ENCODE results near the gene IL17B.

Gene IL17B

GRCh38 chr5:149364719-149365118 lies 14.4 kb downstream of the IL17B start:
- ChIA-PET POLR2A (no interaction called here), CTCF (interaction anchor here (1.3 to 19.5 kb wide), 7 partner anchors 13 to 197 kb away, joined by 3 to 519 read pairs (median 308); partner anchors contain the start of genes GRPEL2, IL17B and PCYOX1L)
- DNase-seq (ENCODE audit: low read depth, low spot score): no peak
- H3K4me3 ChIP-seq (ENCODE audit: low read depth, low read length): no peak overlapping the region
- TF ChIP-seq, protein P1, sequence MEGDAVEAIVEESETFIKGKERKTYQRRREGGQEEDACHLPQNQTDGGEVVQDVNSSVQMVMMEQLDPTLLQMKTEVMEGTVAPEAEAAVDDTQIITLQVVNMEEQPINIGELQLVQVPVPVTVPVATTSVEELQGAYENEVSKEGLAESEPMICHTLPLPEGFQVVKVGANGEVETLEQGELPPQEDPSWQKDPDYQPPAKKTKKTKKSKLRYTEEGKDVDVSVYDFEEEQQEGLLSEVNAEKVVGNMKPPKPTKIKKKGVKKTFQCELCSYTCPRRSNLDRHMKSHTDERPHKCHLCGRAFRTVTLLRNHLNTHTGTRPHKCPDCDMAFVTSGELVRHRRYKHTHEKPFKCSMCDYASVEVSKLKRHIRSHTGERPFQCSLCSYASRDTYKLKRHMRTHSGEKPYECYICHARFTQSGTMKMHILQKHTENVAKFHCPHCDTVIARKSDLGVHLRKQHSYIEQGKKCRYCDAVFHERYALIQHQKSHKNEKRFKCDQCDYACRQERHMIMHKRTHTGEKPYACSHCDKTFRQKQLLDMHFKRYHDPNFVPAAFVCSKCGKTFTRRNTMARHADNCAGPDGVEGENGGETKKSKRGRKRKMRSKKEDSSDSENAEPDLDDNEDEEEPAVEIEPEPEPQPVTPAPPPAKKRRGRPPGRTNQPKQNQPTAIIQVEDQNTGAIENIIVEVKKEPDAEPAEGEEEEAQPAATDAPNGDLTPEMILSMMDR (IDR thresholded peaks at IDR 0.05; ENCODE audit: insufficient read depth, low read length, missing control alignments): no peak

DNA sequence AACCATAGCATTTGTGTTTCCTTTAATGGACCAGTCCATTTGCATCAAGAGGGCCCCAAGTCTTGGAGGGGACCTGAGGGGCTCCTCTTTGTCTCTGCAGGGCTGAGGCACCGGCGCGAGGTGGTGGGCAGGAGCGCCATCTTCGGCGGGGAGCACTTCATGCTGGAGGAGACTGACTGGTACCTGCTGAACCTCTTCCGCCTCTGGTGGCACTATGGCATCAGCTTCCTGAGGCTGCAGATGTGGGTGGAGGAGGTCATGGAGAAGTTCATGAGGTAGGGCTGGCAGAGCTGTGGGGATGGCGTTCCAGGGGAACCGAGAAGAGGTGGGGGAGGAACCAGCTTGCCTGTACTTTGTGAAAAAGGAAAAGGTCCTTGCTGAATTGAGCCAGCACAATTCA lies 15.2 kb downstream of the IL17B start:
- ChIA-PET POLR2A (no interaction called here), CTCF (interaction anchor here (1.7 to 19.5 kb wide), 5 partner anchors 8 to 72 kb away, joined by 7 to 519 read pairs (median 329); partner anchors contain the start of gene IL17B)
- H3K4me3 ChIP-seq (ENCODE audit: low read depth, low read length): no peak overlapping the region
- TF ChIP-seq, protein P1 (IDR thresholded peaks at IDR 0.05; ENCODE audit: insufficient read depth, low read length, missing control alignments): no peak
- no peak for DNase-seq (ENCODE audit: low read depth, low spot score)

DNA sequence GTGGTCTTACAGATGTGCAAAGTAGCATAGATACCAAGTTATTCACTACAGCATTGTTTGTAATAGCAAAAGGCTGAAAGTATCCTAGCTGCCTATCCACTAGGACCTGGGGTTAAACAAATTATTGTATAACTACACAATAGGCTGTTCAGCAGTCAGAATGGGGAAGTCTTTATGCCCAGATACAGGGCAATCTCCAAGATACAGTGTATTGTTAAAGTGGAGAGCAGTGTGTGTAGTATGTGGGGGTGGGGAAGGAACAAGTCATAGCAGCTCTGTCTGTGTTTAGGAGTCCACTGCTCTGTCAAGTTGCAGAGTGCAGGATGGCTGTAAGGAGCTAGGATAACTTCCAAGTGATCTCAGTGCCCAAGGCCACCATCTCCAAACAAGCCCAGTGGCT lies 15.7 kb downstream of the IL17B start:
- ChIA-PET POLR2A (no interaction called here), CTCF (interaction anchor here (1.7 to 19.5 kb wide), 5 partner anchors 8 to 72 kb away, joined by 7 to 519 read pairs (median 329); partner anchors contain the start of gene IL17B)
- DNase-seq (ENCODE audit: low read depth, low spot score): no peak
- no peak overlapping the region for H3K4me3 ChIP-seq (ENCODE audit: low read depth, low read length)
- TF ChIP-seq, protein P1 (IDR thresholded peaks at IDR 0.05; ENCODE audit: insufficient read depth, low read length, missing control alignments): no peak

DNA sequence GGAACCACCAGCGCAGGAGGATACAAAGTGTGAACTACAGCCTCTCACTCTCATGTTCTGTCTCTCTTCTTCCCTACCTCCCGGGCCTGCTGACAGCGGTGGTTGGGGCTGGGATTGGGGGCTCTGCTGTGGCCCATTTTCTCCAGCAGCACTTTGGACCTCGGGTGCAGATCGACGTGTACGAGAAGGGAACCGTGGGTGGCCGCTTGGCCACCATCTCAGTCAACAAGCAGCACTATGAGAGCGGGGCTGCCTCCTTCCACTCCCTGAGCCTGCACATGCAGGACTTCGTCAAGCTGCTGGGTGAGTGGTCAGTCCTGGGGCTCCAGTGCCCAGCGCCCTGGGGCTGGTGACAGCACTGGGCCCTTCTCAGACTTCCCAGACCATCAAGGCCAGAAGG lies 16.6 kb downstream of the IL17B start:
- ChIA-PET CTCF (interaction anchor here (1.7 to 19.5 kb wide), 4 partner anchors 9 to 73 kb away, joined by 14 to 519 read pairs (median 400); partner anchors contain the start of gene IL17B), POLR2A (no interaction called here)
- TF ChIP-seq, protein P1 (IDR thresholded peaks at IDR 0.05; ENCODE audit: insufficient read depth, low read length, missing control alignments): no peak
- no peak for DNase-seq (ENCODE audit: low read depth, low spot score)
- no peak overlapping the region for H3K4me3 ChIP-seq (ENCODE audit: low read depth, low read length)

DNA sequence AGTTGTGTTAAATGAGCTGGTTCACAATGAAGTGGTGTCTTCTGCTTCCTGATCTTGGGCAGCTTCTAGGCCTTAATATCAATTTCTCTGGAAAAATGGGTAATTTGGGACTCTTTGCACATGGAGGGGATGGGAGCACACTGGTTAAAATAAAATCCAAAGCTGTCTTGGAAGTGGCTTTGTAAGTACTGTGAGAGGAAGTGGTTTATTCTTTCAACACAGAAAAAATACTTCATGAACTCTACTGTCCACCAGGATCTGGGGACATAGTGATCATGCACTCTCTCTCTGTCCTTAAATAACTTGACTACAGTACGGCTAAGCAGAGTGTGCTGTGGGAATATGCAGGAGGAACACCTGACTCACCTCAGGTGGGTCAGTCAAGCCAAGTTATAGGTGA lies 18.8 kb downstream of the IL17B start:
- CTCF ChIA-PET: interaction anchor here (1.1 to 19.5 kb wide), 6 partner anchors 9 to 205 kb away, joined by 4 to 519 read pairs (median 318); partner anchors contain the start of genes GRPEL2 and IL17B
- no peak for DNase-seq (ENCODE audit: low read depth, low spot score)
- no peak overlapping the region for H3K4me3 ChIP-seq (ENCODE audit: low read depth, low read length)
- POLR2A ChIA-PET: no interaction called here
- TF ChIP-seq, protein P1 (IDR thresholded peaks at IDR 0.05; ENCODE audit: insufficient read depth, low read length, missing control alignments): no peak

DNA sequence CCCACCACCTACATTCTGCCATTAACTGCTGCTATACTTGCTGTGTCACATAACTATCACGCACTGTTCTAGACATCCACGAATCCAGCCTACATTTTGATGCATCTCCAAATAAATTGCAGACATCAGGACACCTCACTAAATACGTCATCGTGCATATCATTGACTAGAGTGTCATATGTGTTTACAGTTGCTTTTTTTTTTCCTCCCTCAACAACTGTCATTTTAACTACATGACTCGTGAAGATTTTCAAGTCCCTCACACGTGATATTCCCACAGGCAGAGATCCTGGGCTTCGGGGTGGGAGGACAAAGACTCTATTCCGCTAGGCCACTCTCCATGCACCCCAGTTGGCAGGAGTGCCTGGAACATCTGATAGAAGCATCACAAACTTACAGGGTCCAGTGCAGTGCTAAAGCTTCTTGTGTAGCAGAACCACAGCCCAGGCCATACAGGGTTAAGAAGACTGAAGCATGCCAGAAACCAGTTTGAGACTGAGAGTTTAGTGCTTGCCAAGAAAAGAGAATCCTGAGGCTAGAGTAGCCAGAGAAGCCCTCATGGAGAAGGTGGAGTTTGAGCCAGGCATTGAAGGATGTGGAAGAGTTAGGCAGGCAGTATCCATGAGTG lies 20.1 kb downstream of the IL17B start:
- ChIA-PET CTCF (interaction anchor here (1.0 to 19.5 kb wide), 5 partner anchors 10 to 83 kb away, joined by 3 to 519 read pairs (median 308); partner anchors contain the start of gene IL17B), POLR2A (interaction anchor here (1.7 to 1.8 kb wide), 2 partner anchors 8 to 14 kb away, joined by 5 to 19 read pairs; partner anchors contain the start of gene GRPEL2)
- DNase-seq (ENCODE audit: low read depth, low spot score): no peak
- TF ChIP-seq, protein P1 (IDR thresholded peaks at IDR 0.05; ENCODE audit: insufficient read depth, low read length, missing control alignments): no peak
- H3K4me3 ChIP-seq (ENCODE audit: low read depth, low read length): no peak overlapping the region
